ENCODE measurements around the gene RAD21L1. TPM values are rescaled to one million over a fixed set of nuclear protein-coding genes. Genes with fewer than 3 reads are reported as not detected.

Gene RAD21L1
- total RNA-seq, 4 donors from 2014 or later = not detected

GRCh38 chr20:1206366-1207148 lies 19.3 kb upstream of the RAD21L1 start:
- no peaks in the 10 kb centered on the region for H3K9me3 ChIP-seq
- no peaks in the 10 kb centered on the region for H3K4me1 ChIP-seq
- H3K27ac ChIP-seq = no peak overlapping the region
- ATAC-seq = no peak
- TF ChIP-seq CTCF (IDR thresholded peaks at IDR 0.05) = no peak
- no peak for TF ChIP-seq POLR2A (IDR thresholded peaks at IDR 0.05)
- no peak for TF ChIP-seq EP300 (IDR thresholded peaks at IDR 0.05)
- no peak for TF ChIP-seq POLR2AphosphoS5 (IDR thresholded peaks at IDR 0.05)
- no peaks in the 10 kb centered on the region for H3K36me3 ChIP-seq
- WGBS, 2 donors (ENCODE audit: low coverage in 1 of 2) = 68 to 72% methylated on average over 10 to 16 of the region's 19 CpGs
- H3K4me3 ChIP-seq = no peak overlapping the region
- peaks cover 23% of the 10 kb centered on the region for H3K27me3 ChIP-seq

GRCh38 chr20:1207293-1207878 lies 18.5 kb upstream of the RAD21L1 start:
- Histone ChIP-seq H3K9me3 (no peaks in the 10 kb centered on the region), H3K4me3 (no peak overlapping the region), H3K27ac (no peak overlapping the region), H3K36me3 (no peaks in the 10 kb centered on the region), H3K4me1 (no peaks in the 10 kb centered on the region), H3K27me3 (peaks cover 31% of the 10 kb centered on the region)
- 83 to 100% methylated on average over 1 to 3 of the region's 3 CpGs for WGBS, 2 donors (ENCODE audit: low coverage in 1 of 2)
- TF ChIP-seq EP300 (IDR thresholded peaks at IDR 0.05) = no peak
- TF ChIP-seq POLR2AphosphoS5 (IDR thresholded peaks at IDR 0.05) = no peak
- TF ChIP-seq POLR2A (IDR thresholded peaks at IDR 0.05) = no peak
- no peak for TF ChIP-seq CTCF (IDR thresholded peaks at IDR 0.05)
- ATAC-seq = no peak

- ATAC-seq = no peak
- H3K4me1 ChIP-seq = peaks cover 0 to 7% (median 0%) of the 10 kb centered on the region in 3 donors
- no peak overlapping the region for H3K27ac ChIP-seq
- WGBS, 2 donors (ENCODE audit: low coverage in 1 of 2) = 52 to 67% methylated on average over 2 to 4 of the region's 5 CpGs
- no peak overlapping the region for H3K4me3 ChIP-seq
- peaks cover 25% of the 10 kb centered on the region for H3K27me3 ChIP-seq
- H3K36me3 ChIP-seq = no peaks in the 10 kb centered on the region
- TF ChIP-seq POLR2AphosphoS5 (IDR thresholded peaks at IDR 0.05) (no peak), EP300 (IDR thresholded peaks at IDR 0.05) (no peak), CTCF (IDR thresholded peaks at IDR 0.05) (no peak), POLR2A (IDR thresholded peaks at IDR 0.05) (no peak)
- no peaks in the 10 kb centered on the region for H3K9me3 ChIP-seq
Measured at GRCh38 chr20:1209447-1210387, 16.1 kb upstream of the RAD21L1 start.

- 100% methylated on average over 1 of the region's 1 CpG for WGBS, 2 donors (ENCODE audit: low coverage in 1 of 2)
- H3K4me1 ChIP-seq = peaks cover 0 to 7% (median 0%) of the 10 kb centered on the region in 3 donors
- no peaks in the 10 kb centered on the region for H3K36me3 ChIP-seq
- H3K4me3 ChIP-seq = no peak overlapping the region
- H3K9me3 ChIP-seq = no peaks in the 10 kb centered on the region
- no peak overlapping the region for H3K27ac ChIP-seq
- ATAC-seq = no peak
- H3K27me3 ChIP-seq = peaks cover 32% of the 10 kb centered on the region
- TF ChIP-seq POLR2AphosphoS5 (IDR thresholded peaks at IDR 0.05) = no peak
- no peak for TF ChIP-seq POLR2A (IDR thresholded peaks at IDR 0.05)
- no peak for TF ChIP-seq EP300 (IDR thresholded peaks at IDR 0.05)
- no peak for TF ChIP-seq CTCF (IDR thresholded peaks at IDR 0.05)
Measured at GRCh38 chr20:1210501-1210900, 15.3 kb upstream of the RAD21L1 start.

All from gastroesophageal sphincter (tissue), 4 donors.